Neural progenitor cell (in vitro differentiated cells): ENCODE measurements around the gene SDE2. TPM values are rescaled to one million over a fixed set of nuclear protein-coding genes. Genes with fewer than 3 reads are reported as not detected.

Source experiments
- DNase-seq: peaks from one replicate; pipeline ENCODE4 v3.0.0-alpha.2; 2016; ENCODE audit warnings: low spot score
- H2AFZ ChIP-seq: fragments of 200-600 bp; sonication (generic); replicated peaks from 2 replicates; pipeline ENCODE4 v1.6.1; 2016; ENCODE audit warnings: antibody characterized with exemption
- H3F3A ChIP-seq: fragments of 200-600 bp; sonication (generic); 2 replicates; pipeline ENCODE4 v1.6.1; 2016; ENCODE audit warnings: antibody characterized with exemption, low read depth
- H3K27ac ChIP-seq: fragments of 200-600 bp; sonication (generic); 2 replicates; pipeline ENCODE4 v1.5.1; 2016; ENCODE audit warnings: mild to moderate bottlenecking
- H3K27me3 ChIP-seq: fragments of 200-600 bp; sonication (generic); 2 replicates; pipeline ENCODE4 v1.6.1; 2016; ENCODE audit warnings: mild to moderate bottlenecking, moderate library complexity
- H3K36me3 ChIP-seq: fragments of 200-600 bp; sonication (generic); 2 replicates; pipeline ENCODE4 v1.5.1; 2016
- H3K4me1 ChIP-seq: fragments of 200-600 bp; sonication (generic); 2 replicates; pipeline ENCODE4 v1.6.1; 2016; ENCODE audit warnings: mixed run types
- H3K4me2 ChIP-seq: fragments of 200-600 bp; sonication (generic); 2 replicates; pipeline ENCODE4 v1.6.1; 2016
- H3K4me3 ChIP-seq: fragments of 200-600 bp; sonication (generic); 2 replicates; pipeline ENCODE4 v1.5.1; 2016
- H3K79me2 ChIP-seq: fragments of 200-600 bp; sonication (generic); 2 replicates; pipeline ENCODE4 v1.6.1; 2016; ENCODE audit warnings: low read depth
- H3K9ac ChIP-seq: fragments of 200-600 bp; sonication (generic); 2 replicates; pipeline ENCODE4 v1.6.1; 2016
- H3K9me3 ChIP-seq: fragments of 200-600 bp; sonication (generic); 2 replicates; pipeline ENCODE4 v1.5.1; 2016; ENCODE audit warnings: low read depth
- H4K20me1 ChIP-seq: fragments of 200-600 bp; sonication (generic); 2 replicates; pipeline ENCODE4 v1.6.1; 2016; ENCODE audit warnings: low read depth
- H3K27ac Mint-ChIP-seq: 3 replicates; pipeline ENCODE4 v1.8.0; 2021; ENCODE audit warnings: mixed read lengths
- H3K27me3 Mint-ChIP-seq: 2 replicates; pipeline ENCODE4 v1.8.0; 2022; ENCODE audit warnings: low read depth, mild to moderate bottlenecking, inconsistent platforms, moderate library complexity, mixed read lengths; ENCODE audit not compliant: insufficient read depth
- H3K36me3 Mint-ChIP-seq: 3 replicates; pipeline ENCODE4 v1.8.0; 2021; ENCODE audit warnings: mixed read lengths
- H3K4me1 Mint-ChIP-seq: 3 replicates; pipeline ENCODE4 v1.8.0; 2021; ENCODE audit warnings: mixed read lengths
- H3K4me3 Mint-ChIP-seq: 3 replicates; pipeline ENCODE4 v1.8.0; 2021; ENCODE audit warnings: mild to moderate bottlenecking, moderate library complexity, mixed read lengths
- H3K9me3 Mint-ChIP-seq: 3 replicates; pipeline ENCODE4 v1.8.0; 2020; ENCODE audit warnings: mixed read lengths
- CTCF ChIP-seq: fragments of 200-600 bp; sonication (generic); IDR thresholded peaks from 2 replicates; pipeline ENCODE4 v1.5.1; 2017; ENCODE audit warnings: antibody characterized with exemption, mild to moderate bottlenecking
- EZH2 ChIP-seq: fragments of 200-600 bp; sonication (generic); IDR thresholded peaks from 2 replicates; pipeline ENCODE4 v1.6.1; 2017; ENCODE audit warnings: antibody characterized with exemption, mild to moderate bottlenecking, moderate library complexity
- EZH2phosphoT487 ChIP-seq: fragments of 200-600 bp; sonication (generic); IDR thresholded peaks from 2 replicates; pipeline ENCODE4 v1.6.1; 2017; ENCODE audit warnings: antibody characterized with exemption
- total RNA-seq: library from RNA; depleted of rRNA; stranded (reverse); fragments of >200 nt; gene quantifications from 2 replicates; pipeline ENCODE4 v1.2.3, GENCODE V29; 2015; ENCODE audit warnings: low replicate concordance

The SDE2 gene
- total RNA-seq, 1 donor from 2014 or later: 29.2 TPM

DNA sequence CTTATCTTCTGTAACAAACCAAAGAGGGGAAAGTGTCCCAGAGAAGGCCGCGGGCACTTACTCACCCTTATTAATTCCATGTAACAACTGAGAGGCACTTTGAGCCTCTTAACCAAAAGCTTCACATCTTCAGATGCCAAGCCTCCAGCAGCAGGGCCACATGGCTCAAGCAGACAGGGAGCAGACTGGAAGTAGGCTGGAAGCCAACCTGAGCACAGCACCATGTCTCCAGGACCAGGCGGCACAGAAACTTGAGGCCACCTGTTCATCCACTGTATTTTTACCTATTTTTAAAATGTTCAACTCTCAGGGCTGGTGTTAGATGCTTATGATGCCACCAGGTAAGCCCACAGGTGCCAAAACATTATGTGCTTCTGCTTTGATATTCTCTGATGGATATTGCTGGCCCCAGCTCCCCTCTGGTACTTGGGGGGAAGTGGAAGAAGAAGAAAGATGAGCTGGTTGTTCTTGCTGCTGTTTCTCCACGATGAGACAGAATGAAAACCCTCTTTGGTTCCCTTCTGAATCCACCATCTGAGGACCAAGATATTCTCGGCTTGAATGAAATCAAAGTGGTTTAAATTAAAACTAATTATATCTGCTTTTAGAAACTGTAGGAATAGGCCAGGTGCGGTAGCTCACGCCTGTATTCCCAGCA is 30.6 kb upstream of the SDE2 start:
- H3K4me3 Mint-ChIP-seq: no peak overlapping the region
- no peaks in the 10 kb centered on the region for H4K20me1 ChIP-seq
- H2AFZ ChIP-seq: no peak overlapping the region
- H3K4me1 Mint-ChIP-seq: no peaks in the 10 kb centered on the region
- no peaks in the 10 kb centered on the region for H3F3A ChIP-seq
- H3K9ac ChIP-seq: no peak overlapping the region
- DNase-seq: no peak
- no peaks in the 10 kb centered on the region for H3K9me3 Mint-ChIP-seq
- no peak overlapping the region for H3K4me3 ChIP-seq
- no peak overlapping the region for H3K4me2 ChIP-seq
- H3K79me2 ChIP-seq: no peaks in the 10 kb centered on the region
- no peaks in the 10 kb centered on the region for H3K4me1 ChIP-seq
- no peak overlapping the region for H3K27ac Mint-ChIP-seq
- H3K27me3 ChIP-seq: no peaks in the 10 kb centered on the region
- H3K9me3 ChIP-seq: no peaks in the 10 kb centered on the region
- H3K36me3 ChIP-seq: no peaks in the 10 kb centered on the region
- H3K36me3 Mint-ChIP-seq: peaks cover 1% of the 10 kb centered on the region
- TF ChIP-seq CTCF (no peak), EZH2phosphoT487 (no peak), EZH2 (no peak)
- peaks cover 9% of the 10 kb centered on the region for H3K27me3 Mint-ChIP-seq
- H3K27ac ChIP-seq: no peak overlapping the region

GRCh38 chr1:226029093-226029496 is 30.0 kb upstream of the SDE2 start:
- no peaks in the 10 kb centered on the region for H3K4me1 Mint-ChIP-seq
- H3K9me3 ChIP-seq: no peaks in the 10 kb centered on the region
- H3K27ac Mint-ChIP-seq: no peak overlapping the region

GRCh38 chr1:226027538-226028217 is 28.5 kb upstream of the SDE2 start:
- H3K4me2 ChIP-seq: no peak overlapping the region
- Mint-ChIP-seq H3K27me3 (peaks cover 9% of the 10 kb centered on the region), H3K9me3 (no peaks in the 10 kb centered on the region), H3K4me1 (no peaks in the 10 kb centered on the region), H3K4me3 (no peak overlapping the region), H3K27ac (no peak overlapping the region), H3K36me3 (peaks cover 1% of the 10 kb centered on the region)
- H3K4me1 ChIP-seq: no peaks in the 10 kb centered on the region
- no peaks in the 10 kb centered on the region for H3K27me3 ChIP-seq
- no peaks in the 10 kb centered on the region for H3F3A ChIP-seq
- H3K9me3 ChIP-seq: no peaks in the 10 kb centered on the region
- no peak overlapping the region for H3K9ac ChIP-seq
- no peaks in the 10 kb centered on the region for H3K36me3 ChIP-seq
- H4K20me1 ChIP-seq: no peaks in the 10 kb centered on the region
- TF ChIP-seq EZH2 (no peak), EZH2phosphoT487 (no peak), CTCF (no peak)
- H2AFZ ChIP-seq: no peak overlapping the region
- no peaks in the 10 kb centered on the region for H3K79me2 ChIP-seq
- no peak overlapping the region for H3K27ac ChIP-seq
- DNase-seq: no peak
- H3K4me3 ChIP-seq: no peak overlapping the region

More at GRCh38 chr1:226029093-226029496, 30.0 kb upstream of the SDE2 start:
- Mint-ChIP-seq H3K27me3 (peaks cover 9% of the 10 kb centered on the region), H3K4me3 (no peak overlapping the region), H3K36me3 (peaks cover 1% of the 10 kb centered on the region), H3K9me3 (no peaks in the 10 kb centered on the region)
- no peak for DNase-seq
- no peak overlapping the region for H3K27ac ChIP-seq
- no peak overlapping the region for H3K9ac ChIP-seq
- H3K4me2 ChIP-seq: no peak overlapping the region
- TF ChIP-seq EZH2phosphoT487: no peak
- no peak for TF ChIP-seq EZH2
- no peak for TF ChIP-seq CTCF
- H2AFZ ChIP-seq: no peak overlapping the region
- no peaks in the 10 kb centered on the region for H3K79me2 ChIP-seq
- H3K4me3 ChIP-seq: no peak overlapping the region
- no peaks in the 10 kb centered on the region for H3K4me1 ChIP-seq
- no peaks in the 10 kb centered on the region for H4K20me1 ChIP-seq
- no peaks in the 10 kb centered on the region for H3K27me3 ChIP-seq
- H3K36me3 ChIP-seq: no peaks in the 10 kb centered on the region
- no peaks in the 10 kb centered on the region for H3F3A ChIP-seq
